ENCODE measurements around the gene DUSP22. TPM values are rescaled to one million over a fixed set of nuclear protein-coding genes. Genes with fewer than 3 reads are reported as not detected.

The DUSP22 gene
- total RNA-seq, 1 experiment from 2014 or later: 19.2 TPM

- Histone ChIP-seq H3K9ac (ENCODE audit: low read length) (no peak overlapping the region), H3K9me3 (ENCODE audit: control insufficient read depth in 1 of 2, insufficient read depth in 1 of 2, low read depth in 1 of 2, low read length in 2 of 2) (no peaks in the 10 kb centered on the region; a peak in 1 of 4 replicates), H3K4me3 (replicated peaks in 1 of 2; ENCODE audit: low read depth in 1 of 2, low read length in 2 of 2) (no peak overlapping the region), H3K9me2 (ENCODE audit: insufficient read depth) (no peaks in the 10 kb centered on the region), H3K36me3 (ENCODE audit: control insufficient read depth in 1 of 2, insufficient read depth in 2 of 2, low read length in 2 of 2) (no peaks in the 10 kb centered on the region), H3K79me2 (ENCODE audit: insufficient read depth, low read length) (no peaks in the 10 kb centered on the region), H2AFZ (ENCODE audit: low read depth, low read length, poor library complexity, severe bottlenecking) (no peak overlapping the region), H3K4me2 (ENCODE audit: low read length) (no peak overlapping the region), H3K27ac (ENCODE audit: low read depth, low read length) (no peak overlapping the region), H3K4me1 (ENCODE audit: control insufficient read depth in 1 of 2, insufficient read depth in 2 of 2, low read length in 2 of 2) (no peaks in the 10 kb centered on the region), H3K27me3 (ENCODE audit: insufficient read depth, low read length) (no peaks in the 10 kb centered on the region), H4K20me1 (ENCODE audit: insufficient read depth) (no peaks in the 10 kb centered on the region)
- no TSS peak for BruUV-seq (replicated peaks)
- POLR2A ChIA-PET: no interaction called here
- TF ChIP-seq FOSL1 (IDR thresholded peaks at IDR 0.05; ENCODE audit: low read depth) (no peak), TCF7L2 (IDR thresholded peaks at IDR 0.05; ENCODE audit: borderline replicate concordance, extremely low read depth, insufficient read depth, insufficient read length) (no peak), POLR2A (IDR thresholded peaks at IDR 0.05; ENCODE audit: borderline replicate concordance, extremely low read depth, insufficient read depth, insufficient read length) (no peak), CTCF (IDR thresholded peaks at IDR 0.05 in 2 of 3, conservative IDR thresholded peaks at IDR 0.05 in 1 of 3; ENCODE audit: borderline replicate concordance in 1 of 3, insufficient read depth in 1 of 3, low read depth in 2 of 3, low read length in 2 of 3) (no peak), MAX (IDR thresholded peaks at IDR 0.05) (no peak), YY1 (IDR thresholded peaks at IDR 0.05; ENCODE audit: extremely low read depth, insufficient replicate concordance, low read depth, low read length) (no peak), REST (IDR thresholded peaks at IDR 0.05; ENCODE audit: low read depth) (no peak), POLR2AphosphoS5 (IDR thresholded peaks at IDR 0.05; ENCODE audit: low read depth, low read length) (no peak), CEBPB (IDR thresholded peaks at IDR 0.05; ENCODE audit: low read depth) (no peak), CBX3 (IDR thresholded peaks at IDR 0.05; ENCODE audit: low read depth) (no peak), EGR1 (IDR thresholded peaks at IDR 0.05; ENCODE audit: low read depth) (no peak), SRF (IDR thresholded peaks at IDR 0.05; ENCODE audit: low read depth) (no peak), RAD21 (IDR thresholded peaks at IDR 0.05; ENCODE audit: low read depth) (no peak), SP1 (IDR thresholded peaks at IDR 0.05; ENCODE audit: low read depth) (no peak)
- RAD21 ChIA-PET (ENCODE audit: low non-redundant PET in 1 of 2, low total read pairs in 2 of 2, uncharacterized antibody in 2 of 2, unreplicated experiment in 2 of 2): no interaction called here
- ATAC-seq (no peak), DNase-seq (ENCODE audit: low read depth, low spot score) (no peak)
- intact Hi-C loops (cut with micrococcal nuclease): no loop called here
- CTCF ChIA-PET: no interaction called here
Measured at GRCh38 chr6:330948-331347, 38.7 kb downstream of the DUSP22 start.
